ENCODE data around the gene VPS54.
"Not testable (repeated sequence)": the region's sequence is repeated elsewhere in the genome, so short reads cannot be mapped to it uniquely, and the experiment has no call there.

VPS54 gene

GRCh38 chr2:63993130-63993584 is 26.1 kb downstream of the VPS54 start:
- not testable (repeated sequence) for DNase-seq

GRCh38 chr2:63992061-63992685 is 27.1 kb downstream of the VPS54 start:
- DNase-seq = no peak

GRCh38 chr2:63991173-63991999 is 27.8 kb downstream of the VPS54 start:
- DNase-seq = not testable (repeated sequence)

- no peak for DNase-seq
Observed at GRCh38 chr2:63990072-63990471, 29.2 kb downstream of the VPS54 start.

- not testable (repeated sequence) for DNase-seq
Observed at GRCh38 chr2:63988842-63989436, 30.3 kb downstream of the VPS54 start.

GRCh38 chr2:63984606-63985359 is 34.4 kb downstream of the VPS54 start:
- DNase-seq = no peak

- no peak for DNase-seq
Observed at GRCh38 chr2:63983986-63984605, 35.1 kb downstream of the VPS54 start.

- no peak for DNase-seq
Observed at GRCh38 chr2:63982335-63982734, 36.9 kb downstream of the VPS54 start.

GRCh38 chr2:63981702-63982103 is 37.5 kb downstream of the VPS54 start:
- no peak for DNase-seq

- DNase-seq = no peak
Observed at GRCh38 chr2:63980794-63981193, 38.4 kb downstream of the VPS54 start.

- DNase-seq = no peak
Observed at GRCh38 chr2:63977904-63978303, 41.3 kb downstream of the VPS54 start.

- DNase-seq = no peak
Observed at GRCh38 chr2:63976125-63976510, 43.1 kb downstream of the VPS54 start.

GRCh38 chr2:63975437-63976124 is 43.6 kb downstream of the VPS54 start:
- DNase-seq = no peak

- not testable (repeated sequence) for DNase-seq
Observed at GRCh38 chr2:63975036-63975435, 44.2 kb downstream of the VPS54 start.

- DNase-seq = no peak
Observed at GRCh38 chr2:63962186-63962585, 57.0 kb downstream of the VPS54 start.

- DNase-seq = no peak
Observed at GRCh38 chr2:63950414-63950813, 68.8 kb downstream of the VPS54 start.

- no peak for DNase-seq
Observed at GRCh38 chr2:63942788-63943187, 76.4 kb downstream of the VPS54 start.

- DNase-seq = not testable (repeated sequence)
Observed at GRCh38 chr2:63932104-63932503, 87.1 kb downstream of the VPS54 start.

- DNase-seq = no peak
Observed at GRCh38 chr2:63926815-63927214, 92.4 kb downstream of the VPS54 start.

- no peak for DNase-seq
Observed at GRCh38 chr2:63914311-63914710, 104.9 kb downstream of the VPS54 start.

- no peak for DNase-seq
Observed at GRCh38 chr2:63903003-63903402, 116.2 kb downstream of the VPS54 start.

GRCh38 chr2:63902149-63902548 is 117.1 kb downstream of the VPS54 start:
- no peak for DNase-seq

All from effector CD8-positive, alpha-beta T cell (primary cell).